H9 (cell line): ENCODE data around the gene PTPRS. TPM values are rescaled to one million over a fixed set of nuclear protein-coding genes. Genes with fewer than 3 reads are reported as not detected.

Experiments used
- DNase-seq: peaks from one replicate; pipeline ENCODE4 v3.0.0-alpha.2; 2017
- H2AFZ ChIP-seq: one replicate; pipeline ENCODE4 v1.6.1; 2013; ENCODE audit warnings: mild to moderate bottlenecking, low read length, control low read depth, moderate library complexity
- H2AK5ac ChIP-seq: 2 replicates; pipeline ENCODE4 v1.6.1; 2013; ENCODE audit warnings: low read length, control low read depth, mixed read lengths; ENCODE audit not compliant: insufficient read length
- H2BK120ac ChIP-seq: one replicate; pipeline ENCODE4 v1.6.1; 2013; ENCODE audit warnings: low read depth, mild to moderate bottlenecking, low read length, control low read depth, inconsistent platforms; ENCODE audit not compliant: poor library complexity, severe bottlenecking
- H2BK12ac ChIP-seq: 2 replicates; pipeline ENCODE4 v1.6.1; 2013; ENCODE audit warnings: low read length, control low read depth, mixed read lengths, low read depth; ENCODE audit not compliant: insufficient read length
- H2BK15ac ChIP-seq: 2 replicates; pipeline ENCODE4 v1.6.1; 2013; ENCODE audit warnings: low read depth, low read length, control low read depth
- H2BK20ac ChIP-seq: one replicate; pipeline ENCODE4 v1.6.1; 2013; ENCODE audit warnings: low read depth, mild to moderate bottlenecking, low read length, control low read depth, inconsistent platforms; ENCODE audit not compliant: poor library complexity, severe bottlenecking
- H2BK5ac ChIP-seq: 2 replicates; pipeline ENCODE4 v1.6.1; 2013; ENCODE audit warnings: low read length, control low read depth, mixed read lengths; ENCODE audit not compliant: insufficient read length
- H3K14ac ChIP-seq: 2 replicates; pipeline ENCODE4 v1.6.1; 2013; ENCODE audit warnings: low read length, control low read depth; ENCODE audit not compliant: insufficient read depth
- H3K18ac ChIP-seq: 2 replicates; pipeline ENCODE4 v1.6.1; 2013; ENCODE audit warnings: low read depth, mild to moderate bottlenecking, mixed read lengths, low read length, control low read depth; ENCODE audit not compliant: insufficient read length
- H3K23ac ChIP-seq: 2 replicates; pipeline ENCODE4 v1.6.1; 2013; ENCODE audit warnings: low read length, control low read depth, mixed read lengths, low read depth; ENCODE audit not compliant: insufficient read length
- H3K23me2 ChIP-seq: 2 replicates; pipeline ENCODE4 v1.6.1; 2013; ENCODE audit warnings: low read depth, mild to moderate bottlenecking, mixed read lengths, low read length, control low read depth; ENCODE audit not compliant: insufficient read length, poor library complexity, severe bottlenecking
- H3K27ac ChIP-seq: 2 replicates; pipeline ENCODE4 v1.5.1; 2013; ENCODE audit warnings: low read length, control low read depth, mixed read lengths, low read depth; ENCODE audit not compliant: insufficient read length
- H3K27me3 ChIP-seq: 2 replicates; pipeline ENCODE4 v1.6.1; 2013; ENCODE audit warnings: low read length, control low read depth, inconsistent platforms; ENCODE audit not compliant: insufficient read depth
- H3K4ac ChIP-seq: 2 replicates; pipeline ENCODE4 v1.6.1; 2013; ENCODE audit warnings: low read depth, mild to moderate bottlenecking, control low read depth, inconsistent platforms, low read length, moderate library complexity
- H3K4me1 ChIP-seq: 2 replicates; pipeline ENCODE4 v1.6.1; 2013; ENCODE audit warnings: low read length, control low read depth, inconsistent platforms; ENCODE audit not compliant: insufficient read depth
- H3K4me2 ChIP-seq: 2 replicates; pipeline ENCODE4 v1.6.1; 2013; ENCODE audit warnings: low read length, control low read depth, mixed read lengths; ENCODE audit not compliant: insufficient read length, insufficient read depth
- H3K56ac ChIP-seq: 2 replicates; pipeline ENCODE4 v1.6.1; 2013; ENCODE audit warnings: low read depth, mild to moderate bottlenecking, mixed read lengths, low read length, control low read depth; ENCODE audit not compliant: insufficient read length
- H3K79me1 ChIP-seq: 2 replicates; pipeline ENCODE4 v1.6.1; 2013; ENCODE audit warnings: low read depth, mild to moderate bottlenecking, moderate library complexity, low read length, control low read depth, inconsistent platforms; ENCODE audit not compliant: insufficient read depth, poor library complexity, severe bottlenecking
- H3K79me2 ChIP-seq: 2 replicates; pipeline ENCODE4 v1.6.1; 2013; ENCODE audit warnings: low read length, control low read depth, inconsistent platforms; ENCODE audit not compliant: insufficient read depth
- H3K9ac ChIP-seq: 2 replicates; pipeline ENCODE4 v1.6.1; 2013; ENCODE audit warnings: low read length, control low read depth, mixed read lengths; ENCODE audit not compliant: insufficient read length; ENCODE audit errors: extremely low read depth
- H3K9me3 ChIP-seq: one replicate; pipeline ENCODE4 v1.6.1; 2013; ENCODE audit warnings: low read depth, low read length, inconsistent platforms; ENCODE audit not compliant: control insufficient read depth
- H3T11ph ChIP-seq: one replicate; pipeline ENCODE4 v1.6.1; 2013; ENCODE audit warnings: mild to moderate bottlenecking, low read length, control low read depth, inconsistent platforms
- H4K20me1 ChIP-seq: one replicate; pipeline ENCODE4 v1.6.1; 2013; ENCODE audit not compliant: control insufficient read depth, insufficient read length, insufficient read depth
- H4K5ac ChIP-seq: 2 replicates; pipeline ENCODE4 v1.6.1; 2013; ENCODE audit warnings: low read depth, mild to moderate bottlenecking, mixed read lengths, low read length, control low read depth; ENCODE audit not compliant: insufficient read length
- H4K8ac ChIP-seq: replicated peaks from 2 replicates; pipeline ENCODE4 v1.6.1; 2013; ENCODE audit warnings: low read length, control low read depth, mixed read lengths, low read depth; ENCODE audit not compliant: insufficient read length
- H4K91ac ChIP-seq: 2 replicates; pipeline ENCODE4 v1.6.1; 2013; ENCODE audit warnings: low read depth, mild to moderate bottlenecking, moderate library complexity, mixed read lengths, low read length, control low read depth; ENCODE audit not compliant: insufficient read length
- H3K27ac Mint-ChIP-seq, 3 experiments: 2 replicates in 2 of 3; 3 replicates in 1 of 3; pipeline ENCODE4 v1.8.0; 2020 to 2021; ENCODE audit warnings: mixed read lengths in 3 of 3, mild to moderate bottlenecking in 1 of 3, moderate library complexity in 1 of 3
- H3K27me3 Mint-ChIP-seq: 2 replicates; pipeline ENCODE4 v1.8.0; 2021; ENCODE audit warnings: low read depth, mild to moderate bottlenecking, moderate library complexity, mixed read lengths
- H3K36me3 Mint-ChIP-seq, 3 experiments: 2 replicates in 2 of 3; 3 replicates in 1 of 3; pipeline ENCODE4 v1.8.0; 2020 to 2021; ENCODE audit warnings: low read depth in 3 of 3, mixed read lengths in 3 of 3; ENCODE audit not compliant: insufficient read depth in 1 of 3
- H3K4me1 Mint-ChIP-seq, 2 experiments: 2 replicates each; pipeline ENCODE4 v1.8.0; 2020; ENCODE audit warnings: mixed read lengths in 2 of 2
- H3K4me3 Mint-ChIP-seq, 2 experiments: 2 replicates in 1 of 2; 3 replicates in 1 of 2; pipeline ENCODE4 v1.8.0; 2020 to 2021; ENCODE audit warnings: mild to moderate bottlenecking in 2 of 2, mixed read lengths in 2 of 2, moderate library complexity in 1 of 2
- H3K9me3 Mint-ChIP-seq, 2 experiments: 2 replicates in 1 of 2; 3 replicates in 1 of 2; pipeline ENCODE4 v1.8.0; 2020; ENCODE audit warnings: mild to moderate bottlenecking in 2 of 2, mixed read lengths in 2 of 2, moderate library complexity in 1 of 2
- CTCF ChIP-seq: fragments of 200-600 bp; sonication (generic); conservative IDR thresholded peaks from 3 replicates; pipeline ENCODE4 v1.8.0; 2021; ENCODE audit warnings: antibody characterized with exemption, mild to moderate bottlenecking
- WGBS: extraction: QIAGEN DNeasy Blood & Tissue Kit; methylation state at CpG from one replicate; pipeline ENCODE4 v1.1.7; 2013; ENCODE audit warnings: missing lambda C conversion rate, low lambda C conversion rate, mixed read lengths; ENCODE audit not compliant: insufficient read length; ENCODE audit errors: extremely low coverage; 5-methylcytosine and 5-hydroxymethylcytosine counted together
- total RNA-seq: library from RNA; stranded (reverse); gene quantifications from 2 replicates; pipeline ENCODE4 v1.2.1, GENCODE V29; 2021

PTPRS gene
- total RNA-seq, 1 experiment from 2014 or later, result 186 TPM

GRCh38 chr19:5342573-5343201, 2.1 kb upstream of the PTPRS start:
- no peaks in the 10 kb centered on the region for H3K79me1 ChIP-seq
- no peak overlapping the region for H3K4me2 ChIP-seq
- no peak overlapping the region for H3K14ac ChIP-seq
- no peak overlapping the region for H3T11ph ChIP-seq
- H2BK5ac ChIP-seq, result no peak overlapping the region
- no peak overlapping the region for H2BK15ac ChIP-seq
- H4K91ac ChIP-seq, result no peak overlapping the region
- H3K4ac ChIP-seq, result no peak overlapping the region
- H3K9ac ChIP-seq, result no peak overlapping the region
- peaks cover 63% of the 10 kb centered on the region for H3K27me3 Mint-ChIP-seq
- DNase-seq, result no peak
- H2AFZ ChIP-seq, result no peak overlapping the region
- no peak overlapping the region; a peak in 1 of 7 replicates for H3K27ac Mint-ChIP-seq
- H3K9me3 ChIP-seq, result no peaks in the 10 kb centered on the region
- H4K5ac ChIP-seq, result no peak overlapping the region
- no peak overlapping the region for H2BK20ac ChIP-seq
- H2AK5ac ChIP-seq, result no peak overlapping the region
- H3K4me1 Mint-ChIP-seq, result peaks cover 16 to 22% of the 10 kb centered on the region in 2 experiments
- H3K79me2 ChIP-seq, result peaks cover 4% of the 10 kb centered on the region; the same call in 1 of the 2 replicates
- H3K36me3 Mint-ChIP-seq, result peaks cover 0 to 6% (median 0%) of the 10 kb centered on the region in 3 experiments; a peak in 2 of 7 replicates
- H3K4me1 ChIP-seq, result no peaks in the 10 kb centered on the region
- no peak overlapping the region for H3K27ac ChIP-seq
- peaks cover 10% of the 10 kb centered on the region for H3K23me2 ChIP-seq
- H3K4me3 Mint-ChIP-seq, result no peak overlapping the region; a peak in 1 of 5 replicates
- no peaks in the 10 kb centered on the region for H4K20me1 ChIP-seq
- no peak overlapping the region for H3K23ac ChIP-seq
- TF ChIP-seq CTCF, result no peak
- no peak overlapping the region for H4K8ac ChIP-seq
- H2BK120ac ChIP-seq, result no peak overlapping the region
- H3K9me3 Mint-ChIP-seq, result peaks cover 7 to 9% of the 10 kb centered on the region in 2 experiments
- H3K56ac ChIP-seq, result no peak overlapping the region
- WGBS, result no CpG with 5 or more reads among the region's 12 CpGs
- peaks cover 6% of the 10 kb centered on the region for H3K27me3 ChIP-seq
- H2BK12ac ChIP-seq, result no peak overlapping the region
- H3K18ac ChIP-seq, result no peak overlapping the region
